Vagina (tissue), 2 donors: ENCODE data around the gene PSD. TPM values are rescaled to one million over a fixed set of nuclear protein-coding genes. Genes with fewer than 3 reads are reported as not detected.

Experiments
- DNase-seq, 2 donors: peaks; one replicate each; pipeline ENCODE4 v3.0.0-alpha.2; 2017; ENCODE audit errors: extremely low spot score in 2 of 2
- H3K27ac ChIP-seq: fragments of 200-600 bp; sonication (generic); one replicate; pipeline ENCODE4 v1.5.1; 2019
- H3K27me3 ChIP-seq: fragments of 200-600 bp; sonication (generic); one replicate; pipeline ENCODE4 v1.5.1; 2019
- H3K36me3 ChIP-seq, 2 donors: fragments of 200-600 bp; sonication (generic); one replicate each; pipeline ENCODE4 v1.5.1; 2017 to 2019
- H3K4me1 ChIP-seq: fragments of 200-600 bp; sonication (generic); one replicate; pipeline ENCODE4 v1.5.1; 2019
- H3K4me3 ChIP-seq, 2 donors: fragments of 200-600 bp; sonication (generic); 1 replicate in 1 of 2; 2 replicates in 1 of 2; pipeline ENCODE4 v1.5.1; 2016 to 2019
- H3K9me3 ChIP-seq: fragments of 200-600 bp; sonication (generic); one replicate; pipeline ENCODE4 v1.5.1; 2019
- CTCF ChIP-seq, 3 experiments: fragments of 450-650 bp in 2 of 3; fragments of 200-600 bp in 1 of 3; sonication (generic) in 1 of 3; IDR thresholded peaks; one replicate each; pipeline ENCODE4 v1.5.1; 2017 to 2019; ENCODE audit warnings: antibody characterized with exemption in 3 of 3, mild to moderate bottlenecking in 2 of 3, moderate library complexity in 2 of 3
- POLR2A ChIP-seq, 2 donors: fragments of 450-650 bp; IDR thresholded peaks; one replicate each; pipeline ENCODE4 v1.6.1; 2017; ENCODE audit warnings: antibody characterized with exemption in 2 of 2, mild to moderate bottlenecking in 2 of 2, moderate library complexity in 2 of 2
- POLR2AphosphoS5 ChIP-seq, 2 donors: sonication (generic); formaldehyde crosslinking; IDR thresholded peaks; one replicate each; pipeline ENCODE4 v1.9.0; 2017; ENCODE audit warnings: antibody characterized with exemption in 2 of 2, mild to moderate bottlenecking in 2 of 2, low read depth in 1 of 2; ENCODE audit not compliant: insufficient read depth in 1 of 2
- intact Hi-C: fragments of 100-400 bp; cut with DNase I; formaldehyde crosslinking; loops from one replicate; pipeline ENCODE4 v1.15.1; 2023
- total RNA-seq: library from RNA; depleted of rRNA; stranded (reverse); fragments of >200 nt; gene quantifications from one replicate; pipeline ENCODE4 v1.2.3, GENCODE V29; 2016

Gene PSD
- total RNA-seq, 1 donor from 2014 or later, result 6.4 TPM

GRCh38 chr10:102400076-102400475 lies 18.5 kb downstream of the PSD start:
- Histone ChIP-seq H3K36me3 (peaks cover 0 to 4% of the 10 kb centered on the region in 2 donors), H3K27ac (peak overlapping the region; percentile 95), H3K4me1 (peaks cover 39% of the 10 kb centered on the region), H3K4me3 (peak overlapping the region in 1 of 2 donors; percentile 65), H3K27me3 (no peaks in the 10 kb centered on the region), H3K9me3 (no peaks in the 10 kb centered on the region)
- intact Hi-C loops, result no loop called here
- TF ChIP-seq POLR2A (IDR thresholded peaks at IDR 0.05), result no peak
- no peak for DNase-seq

- H3K9me3 ChIP-seq, result no peaks in the 10 kb centered on the region
- intact Hi-C loops, result loop anchor here (5.0 to 10.0 kb wide), 2 partner anchors 83 to 185 kb away; no protein-coding TSS in a partner anchor
- no peak for DNase-seq
- peaks cover 0 to 4% of the 10 kb centered on the region in 2 donors for H3K36me3 ChIP-seq
- H3K27me3 ChIP-seq, result no peaks in the 10 kb centered on the region
- peak overlapping the region; percentile 95 for H3K27ac ChIP-seq
- peaks cover 45% of the 10 kb centered on the region for H3K4me1 ChIP-seq
- no peak for TF ChIP-seq POLR2A (IDR thresholded peaks at IDR 0.05)
- peak; percentile 80 to 94 (median 94) for TF ChIP-seq CTCF (IDR thresholded peaks at IDR 0.05)
- TF ChIP-seq POLR2AphosphoS5 (IDR thresholded peaks at IDR 0.05; ENCODE audit: insufficient read depth in 1 of 2, low read depth in 1 of 2), result peak in 1 of 2 donors; percentile 83
- H3K4me3 ChIP-seq, result peak overlapping the region; percentile 61 to 65
These were observed 19.2 kb downstream of the PSD start for GRCh38 chr10:102399217-102400021.

- peaks cover 0 to 4% of the 10 kb centered on the region in 2 donors for H3K36me3 ChIP-seq
- no peaks in the 10 kb centered on the region for H3K27me3 ChIP-seq
- TF ChIP-seq POLR2AphosphoS5 (IDR thresholded peaks at IDR 0.05; ENCODE audit: insufficient read depth in 1 of 2, low read depth in 1 of 2) (no peak), POLR2A (IDR thresholded peaks at IDR 0.05) (no peak), CTCF (IDR thresholded peaks at IDR 0.05) (no peak)
- H3K27ac ChIP-seq, result peak overlapping the region; percentile 95
- peaks cover 49% of the 10 kb centered on the region for H3K4me1 ChIP-seq
- H3K9me3 ChIP-seq, result no peaks in the 10 kb centered on the region
- no peak for DNase-seq
- H3K4me3 ChIP-seq, result peak overlapping the region in 1 of 2 donors; percentile 61
- intact Hi-C loops, result loop anchor here (5.0 to 10.0 kb wide), 2 partner anchors 84 to 186 kb away; no protein-coding TSS in a partner anchor
These were observed 20.2 kb downstream of the PSD start for GRCh38 chr10:102398172-102399020.

GRCh38 chr10:102397222-102398171 lies 21.1 kb downstream of the PSD start:
- no peak overlapping the region for H3K27ac ChIP-seq
- H3K9me3 ChIP-seq, result no peaks in the 10 kb centered on the region

More at GRCh38 chr10:102397222-102398171, 21.1 kb downstream of the PSD start:
- no peak for TF ChIP-seq POLR2AphosphoS5 (IDR thresholded peaks at IDR 0.05; ENCODE audit: insufficient read depth in 1 of 2, low read depth in 1 of 2)
- no peak for TF ChIP-seq CTCF (IDR thresholded peaks at IDR 0.05)
- TF ChIP-seq POLR2A (IDR thresholded peaks at IDR 0.05), result no peak
- Histone ChIP-seq H3K36me3 (peaks cover 0 to 4% of the 10 kb centered on the region in 2 donors), H3K4me1 (peaks cover 51% of the 10 kb centered on the region), H3K27me3 (no peaks in the 10 kb centered on the region), H3K4me3 (no peak overlapping the region)
- intact Hi-C loops, result loop anchor here (5.0 to 10.0 kb wide), 2 partner anchors 85 to 187 kb away; no protein-coding TSS in a partner anchor
- DNase-seq, result no peak
